GM21717 (cell line): ENCODE measurements around the gene PCTP.
A peak's percentile ranks its signal among the peaks of the same experiment; 100 is the strongest.

Source experiments
- ATAC-seq: cut with Tn5 transposase; IDR thresholded peaks from one replicate; pipeline ENCODE4 v1.9.1; 2021; ENCODE audit warnings: mild to moderate bottlenecking, moderate library complexity; ENCODE audit not compliant: unreplicated experiment

The PCTP gene

GRCh38 chr17:55727275-55727674, 23.6 kb upstream of the PCTP start:
- ATAC-seq = no peak

- no peak for ATAC-seq
These were observed 22.9 kb upstream of the PCTP start for GRCh38 chr17:55727920-55728319.

- no peak for ATAC-seq
These were observed 22.5 kb upstream of the PCTP start for GRCh38 chr17:55728361-55728760.

GRCh38 chr17:55728833-55729232, 22.0 kb upstream of the PCTP start:
- no peak for ATAC-seq

DNA sequence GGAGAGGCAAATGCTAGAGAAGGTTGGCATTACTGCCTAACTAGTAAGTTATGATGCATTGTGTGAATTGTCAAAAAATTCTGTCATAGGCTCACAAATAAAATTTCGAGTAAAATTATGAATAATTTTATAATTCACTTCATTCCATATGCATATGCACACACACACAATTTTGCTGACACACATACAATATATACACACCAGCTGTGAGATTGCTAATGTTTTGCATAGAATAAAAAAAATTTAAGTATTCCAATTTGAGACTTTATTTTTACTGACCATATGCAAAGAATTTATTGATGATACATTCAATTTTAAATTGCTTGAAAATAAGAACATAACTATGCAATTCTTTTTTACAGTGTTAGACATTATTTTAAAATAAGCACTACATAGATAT, 21.4 kb upstream of the PCTP start:
- no peak for ATAC-seq

DNA sequence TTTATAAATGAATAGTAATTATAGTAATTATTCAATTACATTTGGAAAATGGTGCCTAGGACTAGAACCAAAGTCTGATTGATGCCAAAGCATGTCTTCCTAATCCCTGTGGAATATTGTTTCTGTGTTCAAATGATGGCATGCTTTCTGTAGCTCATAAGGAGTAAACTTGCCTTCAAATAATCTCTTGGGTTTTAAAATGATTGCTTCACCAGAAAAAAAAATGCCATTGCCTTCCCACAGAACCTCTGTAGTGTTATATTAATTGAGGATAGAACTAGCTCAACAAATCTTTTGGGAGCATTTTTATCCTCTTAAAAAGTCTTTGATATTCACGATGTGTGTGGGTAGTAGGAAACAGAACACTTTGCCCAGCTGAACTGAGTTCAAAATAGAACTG, 20.5 kb upstream of the PCTP start:
- no peak for ATAC-seq

GRCh38 chr17:55730808-55731207, 20.0 kb upstream of the PCTP start:
- ATAC-seq = no peak

DNA sequence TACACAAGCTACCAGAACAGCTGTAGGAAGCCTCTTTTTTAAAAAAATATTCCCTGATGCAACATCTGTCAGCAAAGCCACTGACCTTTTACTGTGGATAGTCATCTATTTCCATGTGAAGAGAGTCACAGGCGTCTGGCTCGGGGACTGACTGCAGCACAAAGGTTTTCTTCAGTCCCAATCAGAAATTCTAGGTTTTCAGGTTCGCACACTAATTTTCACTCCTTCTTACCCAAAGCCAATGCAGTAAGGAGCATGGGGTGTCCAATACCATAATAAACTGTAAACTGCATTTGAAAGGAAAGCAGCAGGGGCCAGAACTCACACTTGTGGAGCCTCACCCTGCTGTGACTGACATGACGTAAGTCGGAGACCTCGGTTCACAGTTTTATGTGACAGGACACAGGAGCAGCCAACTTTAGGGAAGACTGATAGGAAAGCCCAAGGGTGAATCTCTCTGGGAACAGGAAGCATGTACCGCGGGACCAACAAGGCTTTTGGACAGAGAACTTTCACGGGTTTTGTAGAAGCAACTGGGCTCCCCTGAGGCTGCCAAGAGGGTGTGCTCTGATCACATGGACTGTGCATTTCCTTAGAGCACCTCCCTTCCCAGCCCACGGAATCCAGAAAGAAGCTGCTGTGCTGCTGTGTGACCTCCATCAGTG, 19.1 kb upstream of the PCTP start:
- no peak for ATAC-seq

- ATAC-seq = peak; percentile 75
These were observed 16.6 kb upstream of the PCTP start for GRCh38 chr17:55734128-55734781.

DNA sequence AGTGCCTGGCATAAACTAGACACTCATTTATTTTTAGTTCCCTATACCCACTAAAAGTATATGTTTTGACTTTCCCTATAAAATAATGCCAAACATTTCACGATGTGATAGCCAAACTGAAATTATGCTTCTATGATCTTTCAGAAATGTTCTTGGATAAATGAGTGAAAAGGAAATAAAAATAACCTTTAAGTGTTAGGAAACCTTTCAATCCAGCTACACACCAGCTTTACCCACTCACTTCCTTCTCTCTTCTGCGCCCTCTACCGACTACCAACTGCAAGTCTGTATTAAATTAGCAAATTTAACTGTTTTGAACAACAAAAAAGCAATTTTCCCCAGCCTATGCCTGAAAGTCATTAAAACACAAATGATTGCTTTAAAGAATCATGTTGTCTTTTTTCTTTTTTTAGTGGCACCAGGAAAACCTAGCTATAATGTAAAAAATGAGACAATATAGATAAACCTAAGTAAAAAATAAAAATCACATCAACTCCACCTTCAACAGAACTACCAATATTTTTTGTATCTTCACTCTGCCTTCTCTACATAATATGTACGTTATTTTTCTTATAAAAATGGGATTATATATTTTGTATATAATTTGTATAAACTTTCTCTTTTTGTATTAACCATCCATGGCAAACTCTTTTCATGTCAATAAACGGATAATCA, 15.0 kb upstream of the PCTP start:
- ATAC-seq = no peak

GRCh38 chr17:55737976-55738501, 12.8 kb upstream of the PCTP start:
- ATAC-seq = no peak

GRCh38 chr17:55740511-55741355, 10.1 kb upstream of the PCTP start:
- ATAC-seq = no peak

DNA sequence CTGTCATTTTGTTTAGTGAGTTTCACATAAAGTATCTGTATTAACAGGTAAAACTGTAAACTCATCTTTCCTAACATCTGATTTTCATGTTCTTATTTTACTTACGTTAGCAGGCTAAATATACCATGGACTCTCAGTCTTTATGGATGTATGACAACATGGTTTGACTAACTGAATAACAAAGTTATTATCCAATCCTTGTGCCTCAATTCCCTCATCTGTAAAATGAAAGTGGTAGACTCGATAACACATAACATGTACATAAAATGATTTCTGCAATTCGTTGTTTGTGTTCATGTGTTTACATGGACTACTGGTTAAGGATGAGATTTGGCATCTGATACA, 9.5 kb upstream of the PCTP start:
- ATAC-seq = no peak

- ATAC-seq = peak; percentile 91
These were observed 8.4 kb upstream of the PCTP start for GRCh38 chr17:55742272-55743102.

- ATAC-seq = peak; percentile 6
These were observed 7.7 kb upstream of the PCTP start for GRCh38 chr17:55743103-55743679.

- ATAC-seq = no peak
These were observed 5.6 kb upstream of the PCTP start for GRCh38 chr17:55745258-55745657.

DNA sequence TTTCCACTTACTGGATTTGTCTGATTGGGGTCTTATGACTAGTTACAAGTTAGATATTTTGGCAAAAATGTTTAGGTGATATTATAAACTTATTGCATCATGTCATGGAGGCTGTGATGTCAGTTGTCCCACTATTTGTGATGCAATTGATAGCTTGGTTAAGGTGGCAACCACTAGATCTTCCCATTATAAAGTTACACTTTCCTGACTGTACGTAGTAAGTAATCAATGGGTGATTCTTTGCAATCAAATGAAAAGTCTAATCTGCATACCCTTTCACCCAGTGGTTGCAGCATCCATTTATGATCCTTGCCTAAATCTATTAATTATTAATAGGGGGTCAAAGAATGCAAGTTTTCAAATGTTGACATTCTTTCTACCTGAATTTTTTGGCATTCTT, 4.4 kb upstream of the PCTP start:
- ATAC-seq = no peak

GRCh38 chr17:55747209-55747608, 3.6 kb upstream of the PCTP start:
- ATAC-seq = no peak

GRCh38 chr17:55748841-55749240, 2.0 kb upstream of the PCTP start:
- no peak for ATAC-seq

GRCh38 chr17:55749985-55750384, 866 bp upstream of the PCTP start:
- ATAC-seq = no peak
